ENCODE results near the gene BTBD9. TPM values are rescaled to one million over a fixed set of nuclear protein-coding genes. Genes with fewer than 3 reads are reported as not detected.

BTBD9 gene
- total RNA-seq, 2 experiments from 2014 or later: 19.1 to 19.8 TPM

- Mint-ChIP-seq H3K27ac (no peak overlapping the region), H3K4me3 (no peak overlapping the region), H3K9me3 (no peaks in the 10 kb centered on the region), H3K36me3 (no peaks in the 10 kb centered on the region), H3K4me1 (peaks cover 9% of the 10 kb centered on the region), H3K27me3 (no peaks in the 10 kb centered on the region)
- POLR2A ChIA-PET: no interaction called here
- DNase-seq (no peak), ATAC-seq (ENCODE audit: low read depth) (no peak)
Measured at GRCh38 chr6:38481851-38482250, 157.9 kb downstream of the BTBD9 start.

DNA sequence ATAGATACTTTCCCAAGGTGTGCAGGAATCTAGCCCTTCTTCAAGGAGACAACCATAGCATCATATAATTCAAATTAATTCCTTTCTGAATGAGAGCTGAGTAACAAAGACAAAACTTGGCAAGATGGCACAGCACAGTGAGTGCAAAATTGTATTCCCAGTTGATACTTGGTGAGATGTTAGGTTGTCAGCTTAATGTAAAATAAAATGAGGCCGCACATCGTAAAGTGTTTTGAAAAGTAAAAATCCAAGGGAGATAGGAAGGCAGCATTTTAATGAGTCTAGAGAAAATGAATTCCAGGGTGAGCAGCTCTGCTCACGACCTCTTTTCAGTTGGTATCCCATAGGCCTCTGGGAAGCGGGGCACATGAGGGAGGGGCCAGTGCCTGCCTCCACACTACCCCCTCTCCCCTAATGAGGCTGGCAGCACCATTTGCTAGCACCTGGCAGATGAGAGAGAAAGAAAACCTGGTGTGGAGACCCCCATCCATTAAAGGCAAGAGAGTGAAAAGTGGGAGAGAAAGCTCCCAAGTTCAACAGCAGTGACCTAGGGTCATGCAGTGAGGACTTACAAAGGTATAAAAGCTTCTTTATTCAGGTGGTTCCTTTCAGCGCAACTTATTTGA, 158.4 kb downstream of the BTBD9 start:
- DNase-seq (no peak), ATAC-seq (ENCODE audit: low read depth) (no peak)
- Mint-ChIP-seq H3K36me3 (no peaks in the 10 kb centered on the region), H3K4me1 (peaks cover 9% of the 10 kb centered on the region), H3K9me3 (no peaks in the 10 kb centered on the region), H3K4me3 (no peak overlapping the region), H3K27ac (no peak overlapping the region), H3K27me3 (no peaks in the 10 kb centered on the region)
- POLR2A ChIA-PET: no interaction called here

DNA sequence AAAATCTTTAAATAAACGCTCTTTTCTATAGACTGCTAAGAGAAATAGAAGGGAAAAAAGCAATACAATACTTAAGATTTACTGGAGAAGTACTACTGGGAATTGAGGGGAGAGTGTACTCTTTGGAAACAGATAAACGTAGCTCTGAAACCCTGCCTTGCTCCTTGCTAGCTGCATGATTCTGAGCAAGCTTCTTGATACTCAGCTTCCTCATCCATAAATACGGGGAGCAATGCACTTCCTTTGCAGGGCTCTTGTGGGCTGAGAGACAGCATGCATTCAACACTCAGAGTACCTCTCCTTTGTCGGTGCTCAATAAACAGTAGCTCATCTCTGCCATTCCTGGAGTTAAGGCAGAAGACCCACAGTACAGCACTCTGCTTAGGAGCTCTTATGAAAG, 159.7 kb downstream of the BTBD9 start:
- Mint-ChIP-seq H3K4me3 (no peak overlapping the region), H3K9me3 (no peaks in the 10 kb centered on the region), H3K27me3 (no peaks in the 10 kb centered on the region), H3K4me1 (peaks cover 9% of the 10 kb centered on the region), H3K27ac (no peak overlapping the region), H3K36me3 (no peaks in the 10 kb centered on the region)
- no peak for DNase-seq
- no peak for ATAC-seq (ENCODE audit: low read depth)
- POLR2A ChIA-PET: no interaction called here

DNA sequence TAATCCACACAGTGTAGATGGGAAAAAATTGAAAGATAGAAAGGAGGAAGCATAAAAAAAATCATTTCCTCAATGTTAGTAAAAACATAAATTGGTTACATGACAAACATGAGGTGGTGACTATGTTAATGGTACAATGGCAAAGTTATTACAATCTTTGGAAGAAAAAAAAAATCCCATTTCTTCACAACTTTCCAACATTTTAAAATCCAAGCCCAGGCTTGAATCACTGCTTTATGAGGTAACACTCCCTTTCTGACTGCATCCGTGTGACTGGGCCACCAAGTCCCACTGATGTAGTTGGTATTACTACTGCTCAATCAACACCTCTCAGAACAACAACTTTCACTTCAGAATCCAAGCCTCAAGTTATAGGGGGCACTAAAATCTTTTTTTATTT, 160.4 kb downstream of the BTBD9 start:
- no peak for ATAC-seq (ENCODE audit: low read depth)
- H3K27me3 Mint-ChIP-seq: no peaks in the 10 kb centered on the region
- no peaks in the 10 kb centered on the region for H3K9me3 Mint-ChIP-seq
- no peaks in the 10 kb centered on the region for H3K36me3 Mint-ChIP-seq
- peaks cover 9% of the 10 kb centered on the region for H3K4me1 Mint-ChIP-seq
- H3K4me3 Mint-ChIP-seq: no peak overlapping the region
- DNase-seq: no peak
- no peak overlapping the region for H3K27ac Mint-ChIP-seq
- POLR2A ChIA-PET: no interaction called here

DNA sequence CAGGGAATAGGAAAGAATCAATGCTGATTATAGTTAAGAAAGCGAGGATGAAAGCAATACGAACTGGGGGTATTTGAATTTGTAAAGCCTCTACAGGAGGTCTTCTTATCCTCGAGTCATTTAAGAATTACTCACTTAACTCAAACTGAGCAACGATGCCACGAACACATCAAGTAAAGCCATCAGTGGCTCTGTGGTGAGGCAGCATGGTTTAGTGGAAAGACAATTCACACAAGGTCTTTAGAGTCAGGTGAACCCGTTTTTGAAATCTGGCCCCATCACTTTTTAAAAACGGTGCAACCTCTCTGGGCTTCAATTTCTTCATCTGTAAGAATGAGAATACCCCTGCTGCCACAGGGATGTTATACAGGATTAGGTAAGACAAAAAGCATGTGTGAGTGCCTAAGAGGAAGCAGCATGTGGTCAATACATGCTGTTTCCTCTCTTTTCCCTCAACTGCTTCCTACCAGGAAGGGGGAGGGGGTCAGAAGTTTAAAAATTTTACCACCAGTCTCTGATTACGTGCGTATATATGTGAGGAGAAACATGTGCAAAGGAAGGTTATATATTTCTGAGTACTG, 162.0 kb downstream of the BTBD9 start:
- no peak overlapping the region for H3K4me3 Mint-ChIP-seq
- peaks cover 9% of the 10 kb centered on the region for H3K4me1 Mint-ChIP-seq
- no peak overlapping the region for H3K27ac Mint-ChIP-seq
- no peaks in the 10 kb centered on the region for H3K27me3 Mint-ChIP-seq
- no peaks in the 10 kb centered on the region for H3K9me3 Mint-ChIP-seq
- DNase-seq (no peak), ATAC-seq (ENCODE audit: low read depth) (no peak)
- POLR2A ChIA-PET: no interaction called here
- no peaks in the 10 kb centered on the region for H3K36me3 Mint-ChIP-seq

DNA sequence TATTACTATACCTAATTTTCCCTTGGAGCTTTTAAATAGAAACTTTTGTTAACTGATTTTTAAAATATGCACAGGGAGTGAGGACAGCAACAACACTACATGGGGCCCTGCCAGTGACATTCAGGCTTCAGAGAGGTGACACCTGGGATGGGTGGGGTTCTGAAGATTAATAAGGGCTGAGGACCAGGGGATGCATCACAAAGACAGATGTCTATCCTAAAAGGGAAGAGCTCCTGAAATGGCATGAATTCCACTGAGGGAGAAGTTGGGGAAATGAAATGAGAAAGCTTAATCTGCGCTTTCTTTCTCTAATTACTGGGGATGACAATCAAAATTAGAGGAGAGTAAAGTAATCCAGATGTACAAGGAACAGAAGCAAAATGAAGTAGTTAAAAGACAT, 162.8 kb downstream of the BTBD9 start:
- no peak for DNase-seq
- Mint-ChIP-seq H3K4me3 (no peak overlapping the region), H3K27me3 (no peaks in the 10 kb centered on the region), H3K27ac (no peak overlapping the region), H3K36me3 (no peaks in the 10 kb centered on the region), H3K4me1 (peaks cover 9% of the 10 kb centered on the region), H3K9me3 (no peaks in the 10 kb centered on the region)
- POLR2A ChIA-PET: no interaction called here
- no peak for ATAC-seq (ENCODE audit: low read depth)

GRCh38 chr6:38476141-38476540, 163.6 kb downstream of the BTBD9 start:
- Mint-ChIP-seq H3K9me3 (no peaks in the 10 kb centered on the region), H3K36me3 (no peaks in the 10 kb centered on the region), H3K27ac (no peak overlapping the region), H3K4me1 (peaks cover 9% of the 10 kb centered on the region), H3K4me3 (no peak overlapping the region), H3K27me3 (no peaks in the 10 kb centered on the region)
- POLR2A ChIA-PET: interaction anchor here (0.6 kb wide), 1 partner anchor 684 kb away, joined by 4 read pairs; no protein-coding TSS in a partner anchor
- no peak for ATAC-seq (ENCODE audit: low read depth)
- no peak for DNase-seq

DNA sequence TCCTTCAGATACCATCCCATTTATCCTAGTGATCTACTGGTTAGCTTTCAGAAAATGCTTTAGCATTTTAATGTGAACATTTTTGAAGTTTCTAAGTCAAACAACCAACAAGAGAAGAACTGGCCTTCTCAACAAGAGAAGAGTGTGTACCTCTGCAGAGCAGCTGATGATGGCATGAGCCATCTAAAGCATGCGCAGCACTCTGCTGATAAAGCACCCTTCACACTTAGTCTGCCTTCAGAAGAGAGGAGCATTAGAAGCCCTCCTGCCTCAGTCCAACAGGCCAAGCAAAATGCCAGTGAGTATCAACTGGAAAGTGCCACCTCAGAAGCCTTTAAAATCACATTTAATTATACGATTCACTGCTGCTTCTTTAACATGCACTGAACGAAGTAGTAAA, 169.2 kb downstream of the BTBD9 start:
- H3K27ac Mint-ChIP-seq: no peak overlapping the region
- H3K4me1 Mint-ChIP-seq: no peaks in the 10 kb centered on the region
- no peaks in the 10 kb centered on the region for H3K27me3 Mint-ChIP-seq
- no peaks in the 10 kb centered on the region for H3K36me3 Mint-ChIP-seq
- ATAC-seq (ENCODE audit: low read depth): no peak
- no peak overlapping the region for H3K4me3 Mint-ChIP-seq
- POLR2A ChIA-PET: no interaction called here
- no peak for DNase-seq
- H3K9me3 Mint-ChIP-seq: no peaks in the 10 kb centered on the region

GRCh38 chr6:38467566-38467965, 172.2 kb downstream of the BTBD9 start:
- Mint-ChIP-seq H3K4me1 (no peaks in the 10 kb centered on the region), H3K36me3 (peaks cover 2% of the 10 kb centered on the region), H3K4me3 (no peak overlapping the region), H3K27ac (no peak overlapping the region), H3K27me3 (peaks cover 2% of the 10 kb centered on the region), H3K9me3 (peaks cover 2% of the 10 kb centered on the region)
- DNase-seq: no peak
- POLR2A ChIA-PET: no interaction called here
- ATAC-seq (ENCODE audit: low read depth): no peak

DNA sequence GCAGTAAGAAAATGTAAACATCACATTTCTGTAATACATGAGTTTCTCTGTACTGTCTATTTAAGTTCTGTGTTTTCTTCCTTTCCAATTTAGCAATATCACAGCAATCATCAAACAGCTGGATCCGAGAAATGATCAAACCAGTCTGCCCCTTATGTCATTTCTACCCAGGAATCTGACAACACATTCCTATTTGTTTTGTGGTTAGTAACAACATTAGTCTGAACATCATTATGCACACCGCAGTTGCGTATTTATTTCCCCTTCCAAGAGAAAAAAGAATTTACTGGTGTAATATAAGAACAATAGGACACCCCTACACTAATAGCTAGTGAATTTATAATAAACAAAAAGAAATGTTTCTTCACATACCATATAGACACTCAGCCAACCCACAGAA, 179.5 kb downstream of the BTBD9 start:
- ATAC-seq (ENCODE audit: low read depth): no peak
- Mint-ChIP-seq H3K4me1 (no peaks in the 10 kb centered on the region), H3K9me3 (peaks cover 2% of the 10 kb centered on the region), H3K27ac (no peak overlapping the region), H3K4me3 (no peak overlapping the region), H3K36me3 (peaks cover 2% of the 10 kb centered on the region), H3K27me3 (peaks cover 2% of the 10 kb centered on the region)
- no peak for DNase-seq
- POLR2A ChIA-PET: no interaction called here

GRCh38 chr6:38459291-38459690, 180.4 kb downstream of the BTBD9 start:
- Mint-ChIP-seq H3K9me3 (peaks cover 2% of the 10 kb centered on the region), H3K27ac (no peak overlapping the region), H3K4me1 (no peaks in the 10 kb centered on the region), H3K4me3 (no peak overlapping the region), H3K27me3 (peaks cover 2% of the 10 kb centered on the region), H3K36me3 (peaks cover 2% of the 10 kb centered on the region)
- ATAC-seq (ENCODE audit: low read depth): no peak
- no peak for DNase-seq
- POLR2A ChIA-PET: no interaction called here

DNA sequence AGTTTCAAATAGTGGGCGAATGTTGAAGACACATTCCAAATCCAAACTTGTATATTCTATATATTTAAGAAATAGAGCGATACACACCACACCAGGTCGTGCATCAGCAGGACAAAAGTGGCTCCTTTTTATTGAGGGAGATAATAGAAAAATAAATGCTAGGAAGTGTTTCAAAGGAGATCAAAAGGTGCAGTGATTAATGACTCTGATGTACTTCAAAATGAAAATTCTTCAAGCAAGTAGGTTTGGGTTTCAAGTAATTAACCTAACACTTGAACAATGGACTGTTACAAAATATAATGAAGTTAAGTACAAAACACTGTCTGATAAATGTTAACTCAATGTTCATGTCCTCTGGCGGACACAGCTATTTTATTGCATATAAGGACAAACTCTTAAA, 185.9 kb downstream of the BTBD9 start:
- H3K4me1 Mint-ChIP-seq: no peaks in the 10 kb centered on the region
- no peaks in the 10 kb centered on the region for H3K36me3 Mint-ChIP-seq
- H3K9me3 Mint-ChIP-seq: peaks cover 1% of the 10 kb centered on the region
- H3K27ac Mint-ChIP-seq: no peak overlapping the region
- ATAC-seq (ENCODE audit: low read depth): no peak
- H3K27me3 Mint-ChIP-seq: peaks cover 1% of the 10 kb centered on the region
- POLR2A ChIA-PET: no interaction called here
- DNase-seq: no peak
- no peak overlapping the region for H3K4me3 Mint-ChIP-seq

- no peak for ATAC-seq (ENCODE audit: low read depth)
- peaks cover 1% of the 10 kb centered on the region for H3K9me3 Mint-ChIP-seq
- DNase-seq: no peak
- H3K36me3 Mint-ChIP-seq: no peaks in the 10 kb centered on the region
- no peak overlapping the region for H3K4me3 Mint-ChIP-seq
- H3K27ac Mint-ChIP-seq: no peak overlapping the region
- POLR2A ChIA-PET: no interaction called here
- H3K27me3 Mint-ChIP-seq: peaks cover 1% of the 10 kb centered on the region
- H3K4me1 Mint-ChIP-seq: no peaks in the 10 kb centered on the region
Measured at GRCh38 chr6:38452816-38453660, 186.7 kb downstream of the BTBD9 start.

GRCh38 chr6:38450717-38451116, 189.0 kb downstream of the BTBD9 start:
- POLR2A ChIA-PET: no interaction called here
- peaks cover 1% of the 10 kb centered on the region for H3K9me3 Mint-ChIP-seq

More at GRCh38 chr6:38450717-38451116, 189.0 kb downstream of the BTBD9 start:
- Mint-ChIP-seq H3K4me1 (no peaks in the 10 kb centered on the region), H3K36me3 (no peaks in the 10 kb centered on the region), H3K27me3 (peaks cover 1% of the 10 kb centered on the region), H3K4me3 (no peak overlapping the region), H3K27ac (no peak overlapping the region)
- DNase-seq: no peak
- ATAC-seq (ENCODE audit: low read depth): no peak

All from activated naive CD8-positive, alpha-beta T cell treated with anti-CD3 and anti-CD28 coated beads, Interleukin-2, amount 10 ng/mL, durations not matched to agents 7 days and 5 days (primary cell).